ENCODE data around the gene KRT85. TPM values are rescaled to one million over a fixed set of nuclear protein-coding genes. Genes with fewer than 3 reads are reported as not detected.

The KRT85 gene
- total RNA-seq, 1 experiment from 2014 or later, result not detected

- BruUV-seq (replicated peaks), result no TSS peak
- no peaks in the 10 kb centered on the region for H3K36me3 ChIP-seq (ENCODE audit: insufficient read depth, low read length, poor library complexity, severe bottlenecking)
- H3K4me1 ChIP-seq (ENCODE audit: insufficient read depth, low read length, poor library complexity, severe bottlenecking), result no peaks in the 10 kb centered on the region
- intact Hi-C loops (cut with micrococcal nuclease; ENCODE audit: unreplicated experiment), result no loop called here
- H3K9me3 ChIP-seq (ENCODE audit: low read depth, low read length, poor library complexity, severe bottlenecking), result no peaks in the 10 kb centered on the region
- DNase-seq (ENCODE audit: low spot score), result no peak
- CTCF ChIA-PET, result no interaction called here
- TF ChIP-seq EZH2 (IDR thresholded peaks at IDR 0.05; ENCODE audit: borderline replicate concordance, low read depth, low read length, poor library complexity, severe bottlenecking), result no peak
- no peak for TF ChIP-seq CTCF (conservative IDR thresholded peaks at IDR 0.05; ENCODE audit: low read depth, low read length)
- no peaks in the 10 kb centered on the region for H3K27me3 ChIP-seq (replicated peaks; ENCODE audit: insufficient read depth, low read depth, low read length, poor library complexity)
- POLR2A ChIA-PET (ENCODE audit: low non-redundant PET), result no interaction called here
- H3K4me3 ChIP-seq (ENCODE audit: low read depth, low read length, poor library complexity, severe bottlenecking), result no peak overlapping the region
- no peak overlapping the region for H3K27ac ChIP-seq (ENCODE audit: low read depth, low read length, poor library complexity, severe bottlenecking)
These were observed 35.4 kb downstream of the KRT85 start for GRCh38 chr12:52331833-52332232.

- no peak for TF ChIP-seq EZH2 (IDR thresholded peaks at IDR 0.05; ENCODE audit: borderline replicate concordance, low read depth, low read length, poor library complexity, severe bottlenecking)
- TF ChIP-seq CTCF (conservative IDR thresholded peaks at IDR 0.05; ENCODE audit: low read depth, low read length), result no peak
- Histone ChIP-seq H3K4me3 (ENCODE audit: low read depth, low read length, poor library complexity, severe bottlenecking) (no peak overlapping the region), H3K27ac (ENCODE audit: low read depth, low read length, poor library complexity, severe bottlenecking) (no peak overlapping the region), H3K4me1 (ENCODE audit: insufficient read depth, low read length, poor library complexity, severe bottlenecking) (no peaks in the 10 kb centered on the region), H3K9me3 (ENCODE audit: low read depth, low read length, poor library complexity, severe bottlenecking) (no peaks in the 10 kb centered on the region), H3K27me3 (replicated peaks; ENCODE audit: insufficient read depth, low read depth, low read length, poor library complexity) (no peaks in the 10 kb centered on the region), H3K36me3 (ENCODE audit: insufficient read depth, low read length, poor library complexity, severe bottlenecking) (no peaks in the 10 kb centered on the region)
- POLR2A ChIA-PET (ENCODE audit: low non-redundant PET), result no interaction called here
- no peak for DNase-seq (ENCODE audit: low spot score)
- CTCF ChIA-PET, result no interaction called here
- BruUV-seq (replicated peaks), result no TSS peak
- intact Hi-C loops (cut with micrococcal nuclease; ENCODE audit: unreplicated experiment), result no loop called here
These were observed 36.2 kb downstream of the KRT85 start for GRCh38 chr12:52331039-52331438.

- POLR2A ChIA-PET (ENCODE audit: low non-redundant PET), result interaction anchor here (0.7 kb wide), 1 partner anchor 12 kb away, joined by 3 read pairs; no protein-coding TSS in a partner anchor
- H3K4me1 ChIP-seq (ENCODE audit: insufficient read depth, low read length, poor library complexity, severe bottlenecking), result no peaks in the 10 kb centered on the region
- H3K27me3 ChIP-seq (replicated peaks; ENCODE audit: insufficient read depth, low read depth, low read length, poor library complexity), result no peaks in the 10 kb centered on the region
- no peak overlapping the region for H3K27ac ChIP-seq (ENCODE audit: low read depth, low read length, poor library complexity, severe bottlenecking)
- no peaks in the 10 kb centered on the region for H3K9me3 ChIP-seq (ENCODE audit: low read depth, low read length, poor library complexity, severe bottlenecking)
- intact Hi-C loops (cut with micrococcal nuclease; ENCODE audit: unreplicated experiment), result loop anchor here (1.0 kb wide), 1 partner anchor 172 kb away; no protein-coding TSS in a partner anchor
- TF ChIP-seq EZH2 (IDR thresholded peaks at IDR 0.05; ENCODE audit: borderline replicate concordance, low read depth, low read length, poor library complexity, severe bottlenecking), result no peak
- TF ChIP-seq CTCF (conservative IDR thresholded peaks at IDR 0.05; ENCODE audit: low read depth, low read length), result no peak
- no peak for DNase-seq (ENCODE audit: low spot score)
- CTCF ChIA-PET, result interaction anchor here (0.5 to 1.8 kb wide), 13 partner anchors 9 to 554 kb away, joined by 3 to 9 read pairs (median 6); no protein-coding TSS in a partner anchor
- BruUV-seq (replicated peaks), result no TSS peak
- H3K36me3 ChIP-seq (ENCODE audit: insufficient read depth, low read length, poor library complexity, severe bottlenecking), result no peaks in the 10 kb centered on the region
- no peak overlapping the region for H3K4me3 ChIP-seq (ENCODE audit: low read depth, low read length, poor library complexity, severe bottlenecking)
These were observed 39.3 kb downstream of the KRT85 start for GRCh38 chr12:52327830-52328500.

Measured in A673 (cell line).